Measurements from ENCODE around the gene DARS1. TPM values are rescaled to one million over a fixed set of nuclear protein-coding genes. Genes with fewer than 3 reads are reported as not detected.

Gene DARS1
- total and polyA plus RNA-seq, 2 donors (not counting 1 experiment from before 2014, with no cell fraction given), result 36.7 to 88.3 TPM

GRCh38 chr2:135936524-135936923, 48.9 kb downstream of the DARS1 start:
- peak overlapping the region; percentile 34 for H3K27ac Mint-ChIP-seq
- POLR2A ChIA-PET, result no interaction called here
- Histone ChIP-seq H3K79me2 (ENCODE audit: control insufficient read depth, insufficient read depth, low read length) (peaks cover 3% of the 10 kb centered on the region), H4K20me1 (ENCODE audit: control insufficient read depth, insufficient read depth, low read length, poor library complexity, severe bottlenecking) (no peaks in the 10 kb centered on the region), H3K9ac (ENCODE audit: low read length) (no peak overlapping the region), H3K4me3 (ENCODE audit: control extremely low read depth in 1 of 5, extremely low read depth in 1 of 5, insufficient read depth in 1 of 5, low read depth in 2 of 5, low read length in 4 of 5) (no peak overlapping the region), H3K27ac (ENCODE audit: low read length in 2 of 2) (no peak overlapping the region), H3K36me3 (replicated peaks in 1 of 2; ENCODE audit: control extremely low read depth in 1 of 2, control insufficient read depth in 1 of 2, extremely low read depth in 1 of 2, insufficient read depth in 2 of 2, low read length in 1 of 2) (peaks cover 0 to 13% of the 10 kb centered on the region in 2 experiments), H2AFZ (ENCODE audit: insufficient read depth, low read depth, low read length, poor library complexity, severe bottlenecking) (no peak overlapping the region), H3K4me1 (ENCODE audit: control insufficient read depth in 2 of 2, insufficient read depth in 2 of 2, low read length in 2 of 2) (peaks cover 0 to 6% of the 10 kb centered on the region in 2 donors), H3K4me2 (replicated peaks; ENCODE audit: low read depth, low read length, poor library complexity, severe bottlenecking) (no peak overlapping the region), H3K27me3 (replicated peaks in 1 of 4; ENCODE audit: control extremely low read depth in 1 of 4, control insufficient read depth in 3 of 4, insufficient read depth in 4 of 4, low read length in 3 of 4) (no peaks in the 10 kb centered on the region), H3K9me3 (ENCODE audit: control extremely low read depth in 1 of 3, control insufficient read depth in 2 of 3, insufficient read depth in 1 of 3, low read length in 2 of 3) (no peaks in the 10 kb centered on the region)
- H3K4me3 Mint-ChIP-seq, result no peak overlapping the region
- ATAC-seq (ENCODE audit: low read depth) (no peak), DNase-seq (no peak)
- intact Hi-C loops (cut with micrococcal nuclease), result no loop called here
- peaks cover 49% of the 10 kb centered on the region for H3K4me1 Mint-ChIP-seq
- no peaks in the 10 kb centered on the region for H3K27me3 Mint-ChIP-seq
- no peak for TF ChIP-seq CTCF (IDR thresholded peaks at IDR 0.05)
- CTCF ChIA-PET, result interaction anchor here (1.3 to 4.4 kb wide), 3 partner anchors 22 to 448 kb away, joined by 4 to 14 read pairs (median 6); no protein-coding TSS in a partner anchor
- no peaks in the 10 kb centered on the region for H3K9me3 Mint-ChIP-seq (ENCODE audit: insufficient read depth)

- no peaks in the 10 kb centered on the region for H3K27me3 ChIP-seq (replicated peaks in 1 of 4; ENCODE audit: control extremely low read depth in 1 of 4, control insufficient read depth in 3 of 4, insufficient read depth in 4 of 4, low read length in 3 of 4)
- Mint-ChIP-seq H3K4me3 (no peak overlapping the region), H3K27ac (no peak overlapping the region), H3K27me3 (no peaks in the 10 kb centered on the region), H3K9me3 (ENCODE audit: insufficient read depth) (no peaks in the 10 kb centered on the region), H3K4me1 (peaks cover 49% of the 10 kb centered on the region)
- no peak overlapping the region for H3K9ac ChIP-seq (ENCODE audit: low read length)
- no peak overlapping the region for H2AFZ ChIP-seq (ENCODE audit: insufficient read depth, low read depth, low read length, poor library complexity, severe bottlenecking)
- ATAC-seq (ENCODE audit: low read depth) (no peak), DNase-seq (no peak)
- H3K79me2 ChIP-seq (ENCODE audit: control insufficient read depth, insufficient read depth, low read length), result peaks cover 3% of the 10 kb centered on the region
- TF ChIP-seq EZH2 (IDR thresholded peaks at IDR 0.05; ENCODE audit: borderline replicate concordance, insufficient read depth, low read depth, low read length, poor library complexity, severe bottlenecking) (no peak), CTCF (IDR thresholded peaks at IDR 0.05) (no peak)
- peaks cover 0 to 19% of the 10 kb centered on the region in 2 experiments for H3K36me3 ChIP-seq (replicated peaks in 1 of 2; ENCODE audit: control extremely low read depth in 1 of 2, control insufficient read depth in 1 of 2, extremely low read depth in 1 of 2, insufficient read depth in 2 of 2, low read length in 1 of 2)
- peaks cover 0 to 6% of the 10 kb centered on the region in 2 donors for H3K4me1 ChIP-seq (ENCODE audit: control insufficient read depth in 2 of 2, insufficient read depth in 2 of 2, low read length in 2 of 2)
- no peak overlapping the region for H3K4me2 ChIP-seq (replicated peaks; ENCODE audit: low read depth, low read length, poor library complexity, severe bottlenecking)
- H3K4me3 ChIP-seq (ENCODE audit: control extremely low read depth in 1 of 5, extremely low read depth in 1 of 5, insufficient read depth in 1 of 5, low read depth in 2 of 5, low read length in 4 of 5), result no peak overlapping the region
- ChIA-PET CTCF (interaction anchor here (1.4 to 4.4 kb wide), 2 partner anchors 290 to 448 kb away, joined by 4 to 14 read pairs; no protein-coding TSS in a partner anchor), POLR2A (no interaction called here)
- H3K27ac ChIP-seq (ENCODE audit: low read length in 2 of 2), result no peak overlapping the region
- H3K9me3 ChIP-seq (ENCODE audit: control extremely low read depth in 1 of 3, control insufficient read depth in 2 of 3, insufficient read depth in 1 of 3, low read length in 2 of 3), result no peaks in the 10 kb centered on the region
- intact Hi-C loops (cut with micrococcal nuclease), result no loop called here
- H4K20me1 ChIP-seq (ENCODE audit: control insufficient read depth, insufficient read depth, low read length, poor library complexity, severe bottlenecking), result no peaks in the 10 kb centered on the region
These were observed 49.5 kb downstream of the DARS1 start for GRCh38 chr2:135935914-135936313.

Data from B cell (primary cell).